Esophagus muscularis mucosa (tissue), 4 donors: ENCODE data around the gene HMGB2. TPM values are rescaled to one million over a fixed set of nuclear protein-coding genes. Genes with fewer than 3 reads are reported as not detected.

Source experiments
- DNase-seq: peaks from one replicate; pipeline ENCODE4 v3.0.0-alpha.2; 2017; ENCODE audit errors: extremely low spot score
- H3K27ac ChIP-seq, 4 donors: fragments of 200-600 bp; sonication (generic); replicated peaks in 1 of 4; 1 replicate in 3 of 4; 2 replicates in 1 of 4; pipeline ENCODE4 v1.5.1; 2016 to 2019; ENCODE audit warnings: mild to moderate bottlenecking in 1 of 4
- H3K27me3 ChIP-seq, 4 donors: fragments of 200-600 bp; sonication (generic); one replicate each; pipeline versions ENCODE4 v1.5.1 to v1.6.0; 2016 to 2019
- H3K36me3 ChIP-seq, 4 donors: fragments of 200-600 bp; sonication (generic); one replicate each; pipeline ENCODE4 v1.5.1; 2016 to 2019
- H3K4me1 ChIP-seq, 4 donors: fragments of 200-600 bp; sonication (generic); one replicate each; pipeline ENCODE4 v1.5.1; 2016 to 2019
- H3K4me3 ChIP-seq, 4 donors: fragments of 200-600 bp; sonication (generic); 1 replicate in 2 of 4; 2 replicates in 2 of 4; pipeline ENCODE4 v1.5.1; 2016 to 2019; ENCODE audit warnings: mild to moderate bottlenecking in 4 of 4, moderate library complexity in 1 of 4
- H3K9me3 ChIP-seq, 4 donors: fragments of 200-600 bp; sonication (generic); 1 replicate in 3 of 4; 2 replicates in 1 of 4; pipeline ENCODE4 v1.5.1; 2016 to 2019
- CTCF ChIP-seq, 3 experiments: fragments of 200-600 bp in 2 of 3; fragments of 450-650 bp in 1 of 3; sonication (generic) in 2 of 3; IDR thresholded peaks; one replicate each; pipeline ENCODE4 v1.5.1; 2017 to 2019; ENCODE audit warnings: antibody characterized with exemption in 3 of 3, mild to moderate bottlenecking in 2 of 3, moderate library complexity in 1 of 3
- EP300 ChIP-seq: sonication (generic); formaldehyde crosslinking; IDR thresholded peaks from one replicate; pipeline ENCODE4 v1.6.1; 2017; ENCODE audit warnings: antibody characterized with exemption
- POLR2A ChIP-seq: fragments of 450-650 bp; IDR thresholded peaks from one replicate; pipeline ENCODE4 v1.6.1; 2017; ENCODE audit warnings: antibody characterized with exemption, moderate library complexity, mild to moderate bottlenecking, low read depth
- POLR2AphosphoS5 ChIP-seq, 2 donors: sonication (generic); formaldehyde crosslinking; IDR thresholded peaks; one replicate each; pipeline ENCODE4 v1.6.1; 2017; ENCODE audit warnings: antibody characterized with exemption in 2 of 2
- WGBS: methylation state at CpG from one replicate; pipeline ENCODE4 v1.1.5; 2018; 5-methylcytosine and 5-hydroxymethylcytosine counted together
- intact Hi-C: fragments of 100-400 bp; cut with DNase I; formaldehyde crosslinking; loops from one replicate; pipeline ENCODE4 v1.15.1; 2023
- total RNA-seq, 4 donors: library from RNA; depleted of rRNA; stranded (reverse); fragments of >200 nt; gene quantifications; one replicate each; pipeline versions ENCODE4 v1.1.0 to v1.2.1, GENCODE V29; 2016

The HMGB2 gene
- total RNA-seq, 4 donors from 2014 or later = 35.7 to 69.7 (median 46.2) TPM

GRCh38 chr4:173317004-173317403, 17.2 kb downstream of the HMGB2 start:
- WGBS = 82% methylated on average over 3 of the region's 3 CpGs
- peaks cover 0 to 36% (median 5%) of the 10 kb centered on the region in 4 donors for H3K36me3 ChIP-seq

GRCh38 chr4:173316060-173316459, 18.1 kb downstream of the HMGB2 start:
- Histone ChIP-seq H3K9me3 (no peaks in the 10 kb centered on the region), H3K4me1 (peaks cover 0 to 7% (median 4%) of the 10 kb centered on the region in 4 donors), H3K36me3 (peaks cover 0 to 27% (median 4%) of the 10 kb centered on the region in 4 donors), H3K27ac (no peak overlapping the region), H3K4me3 (no peak overlapping the region), H3K27me3 (no peaks in the 10 kb centered on the region)
- no peak for TF ChIP-seq CTCF (IDR thresholded peaks at IDR 0.05)
- TF ChIP-seq POLR2A = no peak
- no peak for TF ChIP-seq POLR2AphosphoS5 (IDR thresholded peaks at IDR 0.05)
- TF ChIP-seq EP300 = no peak
- intact Hi-C loops = no loop called here
- no peak for DNase-seq
- 76% methylated on average over 2 of the region's 2 CpGs for WGBS

More at GRCh38 chr4:173317004-173317403, 17.2 kb downstream of the HMGB2 start:
- no peak for TF ChIP-seq EP300
- no peak for TF ChIP-seq CTCF (IDR thresholded peaks at IDR 0.05)
- no peak for TF ChIP-seq POLR2A
- TF ChIP-seq POLR2AphosphoS5 (IDR thresholded peaks at IDR 0.05) = no peak
- Histone ChIP-seq H3K27ac (no peak overlapping the region), H3K4me1 (peaks cover 0 to 7% (median 4%) of the 10 kb centered on the region in 4 donors), H3K4me3 (no peak overlapping the region), H3K27me3 (no peaks in the 10 kb centered on the region), H3K9me3 (no peaks in the 10 kb centered on the region)
- DNase-seq = no peak
- intact Hi-C loops = no loop called here

GRCh38 chr4:173314715-173315114, 19.4 kb downstream of the HMGB2 start:
- no peak for DNase-seq
- TF ChIP-seq POLR2AphosphoS5 (IDR thresholded peaks at IDR 0.05) (no peak), POLR2A (no peak), CTCF (IDR thresholded peaks at IDR 0.05) (no peak), EP300 (no peak)
- Histone ChIP-seq H3K4me1 (peaks cover 0 to 7% (median 4%) of the 10 kb centered on the region in 4 donors), H3K36me3 (peaks cover 0 to 23% (median 2%) of the 10 kb centered on the region in 4 donors), H3K4me3 (no peak overlapping the region), H3K27me3 (no peaks in the 10 kb centered on the region), H3K9me3 (no peaks in the 10 kb centered on the region), H3K27ac (no peak overlapping the region)
- intact Hi-C loops = no loop called here
- 81% methylated on average over 3 of the region's 3 CpGs for WGBS

- Histone ChIP-seq H3K9me3 (no peaks in the 10 kb centered on the region), H3K4me1 (no peaks in the 10 kb centered on the region), H3K27ac (no peak overlapping the region), H3K27me3 (no peaks in the 10 kb centered on the region), H3K36me3 (peaks cover 0 to 26% (median 2%) of the 10 kb centered on the region in 4 donors), H3K4me3 (no peak overlapping the region)
- TF ChIP-seq CTCF (IDR thresholded peaks at IDR 0.05) (no peak), POLR2AphosphoS5 (IDR thresholded peaks at IDR 0.05) (no peak), POLR2A (no peak), EP300 (no peak)
- intact Hi-C loops = no loop called here
- WGBS = 93% methylated on average over 4 of the region's 4 CpGs
- no peak for DNase-seq
Measured at GRCh38 chr4:173311368-173311767, 22.8 kb downstream of the HMGB2 start.

GRCh38 chr4:173307778-173308177, 26.4 kb downstream of the HMGB2 start:
- 86% methylated on average over 3 of the region's 3 CpGs for WGBS
- H3K4me1 ChIP-seq = peaks cover 0 to 9% (median 6%) of the 10 kb centered on the region in 4 donors
- no peak for DNase-seq
- H3K27me3 ChIP-seq = no peaks in the 10 kb centered on the region
- intact Hi-C loops = no loop called here
- H3K4me3 ChIP-seq = no peak overlapping the region
- H3K27ac ChIP-seq = no peak overlapping the region
- peaks cover 0 to 14% (median 0%) of the 10 kb centered on the region in 4 donors for H3K36me3 ChIP-seq
- no peak for TF ChIP-seq CTCF (IDR thresholded peaks at IDR 0.05)
- TF ChIP-seq EP300 = no peak
- no peak for TF ChIP-seq POLR2A
- no peak for TF ChIP-seq POLR2AphosphoS5 (IDR thresholded peaks at IDR 0.05)
- H3K9me3 ChIP-seq = no peaks in the 10 kb centered on the region
